ENCODE data around the gene CST4.
"Not testable (repeated sequence)": the region's sequence is repeated elsewhere in the genome, so short reads cannot be mapped to it uniquely, and the experiment has no call there.

The CST4 gene

DNA sequence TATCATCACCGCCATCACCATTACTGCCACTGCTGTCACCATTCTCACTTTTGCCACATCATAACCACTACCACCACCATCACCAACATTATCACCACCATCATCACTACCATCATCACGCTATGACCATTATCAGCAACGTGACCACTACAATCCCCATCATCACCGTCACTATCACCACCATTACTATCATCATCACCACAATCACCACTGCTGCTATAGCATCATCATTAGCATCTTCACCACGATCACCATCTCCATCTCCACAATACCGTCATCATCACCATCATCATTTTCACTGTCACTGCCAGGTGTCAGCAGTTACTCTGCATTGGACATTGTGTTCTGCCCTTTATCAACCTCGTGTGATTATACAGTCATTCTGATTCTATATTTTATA is 19.0 kb downstream of the CST4 start:
- TF ChIP-seq GATA1 (IDR thresholded peaks at IDR 0.05; ENCODE audit: low read depth, low read length) (no peak), POLR2A (IDR thresholded peaks at IDR 0.05; ENCODE audit: low read length) (no peak)
- no peak for DNase-seq

- DNase-seq, result no peak
- no peak for TF ChIP-seq POLR2A (IDR thresholded peaks at IDR 0.05; ENCODE audit: low read length)
- no peak for TF ChIP-seq GATA1 (IDR thresholded peaks at IDR 0.05; ENCODE audit: low read depth, low read length)
These were observed 19.5 kb downstream of the CST4 start for GRCh38 chr20:23669327-23669726.

DNA sequence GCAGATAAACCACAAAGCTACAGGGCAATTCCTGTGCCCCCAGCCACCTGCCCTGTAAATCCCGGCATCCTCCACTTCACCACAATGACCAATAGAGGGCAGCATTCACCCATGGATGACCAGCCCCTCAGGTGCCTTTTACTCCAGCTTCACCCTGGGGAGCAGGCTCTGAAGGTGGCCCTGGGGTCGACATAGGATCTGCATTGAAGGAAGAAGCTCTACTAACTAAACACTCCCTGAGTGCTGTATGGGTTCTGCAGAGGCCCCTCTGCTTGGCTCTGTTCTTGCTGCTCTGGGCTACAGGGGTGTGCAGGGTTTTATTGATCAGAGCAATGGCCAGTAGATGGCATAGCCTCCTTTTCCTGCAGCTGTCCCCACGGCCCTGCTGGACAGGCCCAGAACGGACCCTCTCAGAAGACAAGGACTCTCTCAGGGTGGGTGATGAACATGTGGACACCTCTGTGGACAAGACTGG is 20.3 kb downstream of the CST4 start:
- no peak for TF ChIP-seq POLR2A (IDR thresholded peaks at IDR 0.05; ENCODE audit: low read length)
- TF ChIP-seq GATA1 (IDR thresholded peaks at IDR 0.05; ENCODE audit: low read depth, low read length), result no peak
- DNase-seq, result peak; percentile 42 to 71

DNA sequence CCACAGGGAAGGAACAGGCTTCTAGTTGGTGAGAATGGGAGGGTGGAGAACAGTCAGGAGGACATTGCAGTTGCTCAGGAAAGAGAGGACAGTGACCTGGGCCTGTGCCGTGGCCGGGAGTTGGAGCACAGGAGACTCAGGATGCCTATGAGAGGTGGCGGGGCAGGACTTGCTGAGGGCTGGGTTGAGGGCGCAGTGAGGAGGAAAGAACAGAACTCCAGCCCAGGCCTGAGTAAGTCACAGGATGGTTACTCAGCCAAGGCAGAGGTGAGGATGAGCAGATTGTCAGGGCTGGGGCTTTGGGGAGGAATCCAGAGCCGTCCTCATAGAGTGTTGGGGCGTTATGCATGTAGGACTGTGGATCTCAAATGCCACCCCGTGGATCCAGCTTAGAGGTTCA is 21.2 kb downstream of the CST4 start:
- no peak for TF ChIP-seq POLR2A (IDR thresholded peaks at IDR 0.05; ENCODE audit: low read length)
- TF ChIP-seq GATA1 (IDR thresholded peaks at IDR 0.05; ENCODE audit: low read depth, low read length), result no peak
- no peak for DNase-seq

DNA sequence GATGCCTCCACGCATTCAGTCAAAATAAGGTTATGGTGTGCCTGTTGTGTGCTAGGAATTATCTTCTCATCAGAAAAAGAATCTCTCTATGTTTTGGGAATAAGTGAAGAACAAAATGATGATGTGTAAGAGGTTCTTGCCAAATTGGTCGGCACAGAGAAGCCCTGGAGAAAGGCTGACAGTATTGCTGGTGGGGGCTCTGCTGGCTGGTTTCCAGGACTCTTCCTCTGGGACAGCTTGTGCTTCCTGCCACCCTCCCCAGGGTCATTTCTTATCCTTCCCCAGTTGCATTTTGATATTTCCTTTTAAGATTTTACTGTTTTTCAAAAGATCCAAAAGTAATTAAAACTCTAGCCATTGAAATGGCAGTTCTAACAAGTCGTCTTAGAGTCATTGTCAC is 22.1 kb downstream of the CST4 start:
- TF ChIP-seq GATA1 (IDR thresholded peaks at IDR 0.05; ENCODE audit: low read depth, low read length) (no peak), POLR2A (IDR thresholded peaks at IDR 0.05; ENCODE audit: low read length) (no peak)
- no peak for DNase-seq

GRCh38 chr20:23666189-23666588 is 22.6 kb downstream of the CST4 start:
- TF ChIP-seq GATA1 (IDR thresholded peaks at IDR 0.05; ENCODE audit: low read depth, low read length) (no peak), POLR2A (IDR thresholded peaks at IDR 0.05; ENCODE audit: low read length) (no peak)
- no peak for DNase-seq

DNA sequence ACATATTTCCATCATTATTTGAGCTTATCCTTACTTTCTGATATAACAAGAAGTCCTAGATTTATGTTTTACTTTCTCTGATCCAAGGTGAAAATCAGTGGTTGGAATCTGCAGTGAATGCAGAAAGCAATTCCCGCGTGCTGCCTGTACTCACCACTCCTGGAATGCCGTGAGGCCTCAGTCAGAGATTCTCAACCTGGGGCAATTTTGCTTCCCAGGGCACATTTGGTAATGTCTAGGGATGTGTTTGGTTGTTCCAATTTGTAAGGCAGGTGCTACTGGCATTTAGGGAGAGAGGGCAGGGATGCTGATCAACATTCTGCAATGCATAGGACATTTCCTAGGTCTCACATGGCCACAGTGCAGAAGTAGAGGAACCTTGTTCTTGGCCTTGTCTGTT is 23.9 kb downstream of the CST4 start:
- TF ChIP-seq GATA1 (IDR thresholded peaks at IDR 0.05; ENCODE audit: low read depth, low read length), result no peak
- no peak for TF ChIP-seq POLR2A (IDR thresholded peaks at IDR 0.05; ENCODE audit: low read length)
- no peak for DNase-seq

- DNase-seq, result not testable (repeated sequence)
These were observed 24.8 kb downstream of the CST4 start for GRCh38 chr20:23664046-23664445.

GRCh38 chr20:23663180-23663579 is 25.7 kb downstream of the CST4 start:
- DNase-seq, result no peak
- TF ChIP-seq GATA1 (IDR thresholded peaks at IDR 0.05; ENCODE audit: low read depth, low read length) (no peak), POLR2A (IDR thresholded peaks at IDR 0.05; ENCODE audit: low read length) (no peak)

DNA sequence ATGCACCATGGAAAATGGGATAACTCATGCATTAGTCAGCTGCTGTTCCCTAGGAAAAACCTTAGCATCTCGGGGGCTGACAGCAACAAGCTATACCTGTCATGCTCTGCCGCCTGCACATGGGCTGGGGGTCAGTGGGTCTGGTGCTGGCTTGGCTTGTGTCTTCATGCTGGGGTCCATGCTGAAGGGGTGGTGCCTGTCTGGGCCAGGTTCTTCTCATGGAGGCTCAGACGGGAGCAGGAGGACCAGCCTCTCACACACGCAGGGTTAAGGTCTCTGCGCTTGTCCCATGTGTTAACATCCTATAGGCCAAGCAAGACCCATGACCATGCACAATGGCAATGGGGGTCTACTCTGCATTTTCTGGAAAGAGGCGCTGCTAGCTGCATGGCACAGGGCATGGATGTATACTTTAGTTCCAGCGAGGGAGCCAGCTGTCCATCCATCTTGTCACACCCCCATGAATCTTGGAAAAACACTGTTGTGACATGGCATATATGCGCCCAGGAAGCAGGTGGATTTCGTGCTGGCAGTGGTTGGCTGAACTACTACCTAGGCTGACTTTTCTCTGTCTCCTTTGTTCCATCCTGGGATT is 26.5 kb downstream of the CST4 start:
- no peak for DNase-seq

GRCh38 chr20:23661002-23661429 is 27.8 kb downstream of the CST4 start:
- DNase-seq, result no peak
- TF ChIP-seq POLR2A (IDR thresholded peaks at IDR 0.05; ENCODE audit: low read length), result no peak
- no peak for TF ChIP-seq GATA1 (IDR thresholded peaks at IDR 0.05; ENCODE audit: low read depth, low read length)

More for the DNA sequence above, 26.5 kb downstream of the CST4 start:
- TF ChIP-seq POLR2A (IDR thresholded peaks at IDR 0.05; ENCODE audit: low read length) (no peak), GATA1 (IDR thresholded peaks at IDR 0.05; ENCODE audit: low read depth, low read length) (no peak)

GRCh38 chr20:23659989-23660837 is 28.6 kb downstream of the CST4 start:
- DNase-seq, result no peak

DNA sequence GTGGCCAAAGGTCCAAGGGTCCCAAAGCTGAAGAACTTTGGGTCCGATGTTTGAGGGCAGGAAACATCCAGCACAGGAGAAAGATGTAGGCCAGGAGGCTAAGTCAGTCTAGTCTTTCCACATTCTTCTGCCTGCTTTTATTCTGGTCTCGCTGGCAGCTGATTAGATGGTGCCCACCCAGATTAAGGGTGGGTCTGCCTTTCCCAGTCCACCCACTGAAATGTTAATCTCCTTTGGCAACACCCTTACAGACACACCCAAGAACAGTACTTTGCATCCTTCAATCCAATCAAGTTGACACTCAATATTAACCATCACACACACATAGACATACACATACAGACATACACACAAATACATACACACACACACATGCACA is 29.2 kb downstream of the CST4 start:
- not testable (repeated sequence) for DNase-seq

More at GRCh38 chr20:23659989-23660837, 28.6 kb downstream of the CST4 start:
- TF ChIP-seq GATA1 (IDR thresholded peaks at IDR 0.05; ENCODE audit: low read depth, low read length) (no peak), POLR2A (IDR thresholded peaks at IDR 0.05; ENCODE audit: low read length) (no peak)

- TF ChIP-seq POLR2A (IDR thresholded peaks at IDR 0.05; ENCODE audit: low read length), result no peak
- no peak for TF ChIP-seq GATA1 (IDR thresholded peaks at IDR 0.05; ENCODE audit: low read depth, low read length)
- DNase-seq, result no peak
These were observed 29.7 kb downstream of the CST4 start for GRCh38 chr20:23658989-23659609.

DNA sequence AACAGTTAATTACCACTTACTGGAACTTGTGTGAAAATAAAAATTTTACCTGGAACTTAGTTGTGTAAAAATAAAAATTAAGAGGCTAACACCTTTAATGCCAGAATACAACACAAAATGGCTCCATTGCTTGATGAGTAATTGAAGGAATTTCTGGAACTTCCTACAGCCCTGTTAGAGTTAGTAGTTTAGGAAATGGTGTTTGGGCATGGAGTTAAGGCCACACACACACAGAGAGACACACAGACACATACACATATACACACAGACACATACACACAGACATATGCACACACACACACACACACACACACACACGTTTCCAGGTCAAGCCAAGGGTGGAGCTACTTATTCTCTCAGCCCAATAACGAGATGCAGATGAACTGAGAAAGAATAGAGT is 30.5 kb downstream of the CST4 start:
- no peak for DNase-seq
- TF ChIP-seq GATA1 (IDR thresholded peaks at IDR 0.05; ENCODE audit: low read depth, low read length) (no peak), POLR2A (IDR thresholded peaks at IDR 0.05; ENCODE audit: low read length) (no peak)
